ENCODE results near the gene PKIG. TPM values are rescaled to one million over a fixed set of nuclear protein-coding genes. Genes with fewer than 3 reads are reported as not detected.

PKIG gene
- total and polyA plus RNA-seq, 2 experiments from 2014 or later, result 47.6 to 51.9 TPM

DNA sequence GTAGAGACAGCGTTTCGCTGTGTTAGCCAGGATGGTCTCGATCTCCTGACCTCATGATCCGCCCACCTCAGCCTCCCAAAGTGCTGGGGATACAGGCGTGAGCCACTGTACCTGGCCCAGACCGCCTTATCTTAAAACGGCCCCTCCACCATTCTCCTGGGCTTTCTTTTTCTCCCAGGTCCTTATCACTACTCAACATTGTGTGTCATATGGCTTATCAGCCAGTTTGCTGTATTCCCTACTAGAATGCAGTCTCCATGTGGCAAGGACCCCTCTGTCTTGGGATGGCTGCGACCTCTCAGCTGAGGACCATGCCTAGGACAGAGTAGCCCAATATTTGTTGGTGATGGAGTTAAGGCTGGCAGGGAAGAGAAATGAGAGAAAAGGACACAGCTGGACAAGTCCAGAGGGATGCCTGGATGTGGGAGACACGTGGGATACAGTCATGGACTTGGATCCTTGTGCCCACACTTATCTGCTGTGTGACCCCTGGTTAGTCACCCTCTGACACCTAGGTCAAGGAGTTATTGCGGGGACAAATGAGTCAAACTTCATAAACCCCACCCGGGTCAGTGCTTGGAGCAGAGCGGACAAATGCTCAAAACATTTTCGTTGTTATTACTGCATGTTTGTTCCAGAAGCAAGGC lies 45.1 kb downstream of the PKIG start:
- TF ChIP-seq, protein P1, sequence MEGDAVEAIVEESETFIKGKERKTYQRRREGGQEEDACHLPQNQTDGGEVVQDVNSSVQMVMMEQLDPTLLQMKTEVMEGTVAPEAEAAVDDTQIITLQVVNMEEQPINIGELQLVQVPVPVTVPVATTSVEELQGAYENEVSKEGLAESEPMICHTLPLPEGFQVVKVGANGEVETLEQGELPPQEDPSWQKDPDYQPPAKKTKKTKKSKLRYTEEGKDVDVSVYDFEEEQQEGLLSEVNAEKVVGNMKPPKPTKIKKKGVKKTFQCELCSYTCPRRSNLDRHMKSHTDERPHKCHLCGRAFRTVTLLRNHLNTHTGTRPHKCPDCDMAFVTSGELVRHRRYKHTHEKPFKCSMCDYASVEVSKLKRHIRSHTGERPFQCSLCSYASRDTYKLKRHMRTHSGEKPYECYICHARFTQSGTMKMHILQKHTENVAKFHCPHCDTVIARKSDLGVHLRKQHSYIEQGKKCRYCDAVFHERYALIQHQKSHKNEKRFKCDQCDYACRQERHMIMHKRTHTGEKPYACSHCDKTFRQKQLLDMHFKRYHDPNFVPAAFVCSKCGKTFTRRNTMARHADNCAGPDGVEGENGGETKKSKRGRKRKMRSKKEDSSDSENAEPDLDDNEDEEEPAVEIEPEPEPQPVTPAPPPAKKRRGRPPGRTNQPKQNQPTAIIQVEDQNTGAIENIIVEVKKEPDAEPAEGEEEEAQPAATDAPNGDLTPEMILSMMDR (IDR thresholded peaks at IDR 0.05; ENCODE audit: poor library complexity), result no peak
- TF ChIP-seq EZH2 (IDR thresholded peaks at IDR 0.05; ENCODE audit: borderline replicate concordance) (no peak), EZH2phosphoT487 (IDR thresholded peaks at IDR 0.05; ENCODE audit: low read depth, severe bottlenecking, unreplicated experiment) (no peak)
- H3K4me3 ChIP-seq, result no peak overlapping the region
- no peaks in the 10 kb centered on the region for H3K9me3 ChIP-seq (ENCODE audit: low read depth)
- H3K4me2 ChIP-seq, result no peak overlapping the region
- no peaks in the 10 kb centered on the region for H4K20me1 ChIP-seq (ENCODE audit: insufficient read depth, poor library complexity, severe bottlenecking)
- H2AFZ ChIP-seq, result no peak overlapping the region
- DNase-seq (ENCODE audit: low spot score), result no peak
- no peaks in the 10 kb centered on the region for H3K4me1 ChIP-seq (ENCODE audit: insufficient read depth)
- no peaks in the 10 kb centered on the region for H3K36me3 ChIP-seq (replicated peaks; ENCODE audit: insufficient read depth, low read depth)
- no peaks in the 10 kb centered on the region for H3K79me2 ChIP-seq
- H3K9me2 ChIP-seq (replicated peaks; ENCODE audit: insufficient read depth), result no peaks in the 10 kb centered on the region
- no peak overlapping the region for H3K27ac ChIP-seq
- H3K27me3 ChIP-seq, result no peaks in the 10 kb centered on the region
- 83% methylated on average over 13 of the region's 13 CpGs for WGBS (ENCODE audit: low lambda C conversion rate, missing lambda C conversion rate)

DNA sequence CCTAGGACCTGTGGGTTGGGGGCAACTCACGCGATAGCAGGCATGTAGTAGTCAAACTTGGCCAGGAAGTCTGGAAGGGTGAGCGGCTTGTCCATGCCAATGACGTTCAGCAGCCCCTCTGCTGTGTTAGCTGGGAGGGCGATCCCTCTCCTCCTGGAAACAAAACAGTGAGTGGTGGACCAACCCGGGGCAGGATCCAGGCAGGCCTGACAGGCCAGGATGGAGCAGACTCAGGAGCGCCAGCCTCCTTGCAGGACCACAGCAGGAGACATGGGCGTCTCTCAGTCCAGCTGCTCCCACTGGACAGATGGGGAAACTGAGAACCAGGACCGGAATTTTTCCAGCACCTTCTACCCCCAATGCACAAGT lies 46.6 kb downstream of the PKIG start:
- no peaks in the 10 kb centered on the region for H3K9me3 ChIP-seq (ENCODE audit: low read depth)
- H2AFZ ChIP-seq, result no peak overlapping the region
- H3K9me2 ChIP-seq (replicated peaks; ENCODE audit: insufficient read depth), result no peaks in the 10 kb centered on the region
- no peak overlapping the region for H3K4me2 ChIP-seq
- H4K20me1 ChIP-seq (ENCODE audit: insufficient read depth, poor library complexity, severe bottlenecking), result no peaks in the 10 kb centered on the region
- no peak for TF ChIP-seq EZH2phosphoT487 (IDR thresholded peaks at IDR 0.05; ENCODE audit: low read depth, severe bottlenecking, unreplicated experiment)
- TF ChIP-seq, protein P1 (IDR thresholded peaks at IDR 0.05; ENCODE audit: poor library complexity), result no peak
- TF ChIP-seq EZH2 (IDR thresholded peaks at IDR 0.05; ENCODE audit: borderline replicate concordance), result no peak
- H3K36me3 ChIP-seq (replicated peaks; ENCODE audit: insufficient read depth, low read depth), result no peaks in the 10 kb centered on the region
- H3K79me2 ChIP-seq, result no peaks in the 10 kb centered on the region
- DNase-seq (ENCODE audit: low spot score), result no peak
- H3K27me3 ChIP-seq, result no peaks in the 10 kb centered on the region
- H3K4me1 ChIP-seq (ENCODE audit: insufficient read depth), result no peaks in the 10 kb centered on the region
- H3K4me3 ChIP-seq, result no peak overlapping the region
- H3K27ac ChIP-seq, result no peak overlapping the region
- whole genome bisulfite sequencing (ENCODE audit: low lambda C conversion rate, missing lambda C conversion rate), result 93% methylated on average over 9 of the region's 9 CpGs

- Histone ChIP-seq H3K36me3 (replicated peaks; ENCODE audit: insufficient read depth, low read depth) (no peaks in the 10 kb centered on the region), H4K20me1 (ENCODE audit: insufficient read depth, poor library complexity, severe bottlenecking) (no peaks in the 10 kb centered on the region), H3K9me2 (replicated peaks; ENCODE audit: insufficient read depth) (no peaks in the 10 kb centered on the region), H3K27me3 (no peaks in the 10 kb centered on the region), H3K4me2 (no peak overlapping the region), H3K27ac (no peak overlapping the region), H3K79me2 (no peaks in the 10 kb centered on the region), H2AFZ (no peak overlapping the region), H3K9me3 (ENCODE audit: low read depth) (no peaks in the 10 kb centered on the region), H3K4me1 (ENCODE audit: insufficient read depth) (no peaks in the 10 kb centered on the region), H3K4me3 (no peak overlapping the region)
- no peak for DNase-seq (ENCODE audit: low spot score)
- no peak for TF ChIP-seq EZH2 (IDR thresholded peaks at IDR 0.05; ENCODE audit: borderline replicate concordance)
- TF ChIP-seq, protein P1 (IDR thresholded peaks at IDR 0.05; ENCODE audit: poor library complexity), result no peak
- no peak for TF ChIP-seq EZH2phosphoT487 (IDR thresholded peaks at IDR 0.05; ENCODE audit: low read depth, severe bottlenecking, unreplicated experiment)
- 90% methylated on average over 10 of the region's 10 CpGs for WGBS (ENCODE audit: low lambda C conversion rate, missing lambda C conversion rate)
Measured at GRCh38 chr20:44629542-44629941, 47.2 kb downstream of the PKIG start.
